Trophoblast cell (in vitro differentiated cells and primary cell): ENCODE measurements around the gene APC.

Experiments
- DNase-seq, 2 donors: peaks; one replicate each; pipeline ENCODE4 v3.0.0-alpha.2; 2016
- H2AFZ ChIP-seq: 2 replicates; pipeline ENCODE4 v1.6.1; 2013; ENCODE audit warnings: low read length, moderate library complexity, mild to moderate bottlenecking; ENCODE audit not compliant: insufficient read depth, poor library complexity
- H2AK5ac ChIP-seq: 2 replicates; pipeline ENCODE4 v1.6.1; 2013; ENCODE audit warnings: mild to moderate bottlenecking, low read length
- H2BK120ac ChIP-seq: 2 replicates; pipeline ENCODE4 v1.6.1; 2013; ENCODE audit warnings: low read length, mild to moderate bottlenecking, moderate library complexity; ENCODE audit not compliant: insufficient read depth, poor library complexity
- H2BK12ac ChIP-seq: 2 replicates; pipeline ENCODE4 v1.6.1; 2013; ENCODE audit warnings: mild to moderate bottlenecking, low read length, moderate library complexity
- H2BK5ac ChIP-seq: 2 replicates; pipeline ENCODE4 v1.6.1; 2013; ENCODE audit warnings: low read length, low read depth, moderate library complexity, mild to moderate bottlenecking; ENCODE audit not compliant: poor library complexity
- H3K14ac ChIP-seq: 2 replicates; pipeline ENCODE4 v1.6.1; 2013; ENCODE audit warnings: mild to moderate bottlenecking, low read length
- H3K18ac ChIP-seq: 2 replicates; pipeline ENCODE4 v1.6.1; 2013; ENCODE audit warnings: mild to moderate bottlenecking, low read length
- H3K23ac ChIP-seq: 2 replicates; pipeline ENCODE4 v1.6.1; 2013; ENCODE audit warnings: low read length
- H3K27ac ChIP-seq: 2 replicates; pipeline ENCODE4 v1.5.1; 2013; ENCODE audit warnings: low read depth, mild to moderate bottlenecking, inconsistent platforms, low read length, moderate library complexity
- H3K27me3 ChIP-seq: 2 replicates; pipeline ENCODE4 v1.6.1; 2013; ENCODE audit warnings: inconsistent platforms, mild to moderate bottlenecking, low read length, moderate library complexity; ENCODE audit not compliant: insufficient read depth
- H3K36me3 ChIP-seq, 2 experiments: 1 replicate in 1 of 2; 2 replicates in 1 of 2; pipeline ENCODE4 v1.6.1; 2013; ENCODE audit warnings: low read length in 2 of 2, mild to moderate bottlenecking in 2 of 2, moderate library complexity in 1 of 2; ENCODE audit not compliant: insufficient read depth in 2 of 2, control insufficient read depth in 1 of 2
- H3K4ac ChIP-seq: 2 replicates; pipeline ENCODE4 v1.6.1; 2013; ENCODE audit warnings: low read depth, mild to moderate bottlenecking, low read length, moderate library complexity
- H3K4me1 ChIP-seq, 2 experiments: 1 replicate in 1 of 2; 2 replicates in 1 of 2; pipeline ENCODE4 v1.6.1; 2013; ENCODE audit warnings: low read length in 2 of 2, mild to moderate bottlenecking in 2 of 2, moderate library complexity in 1 of 2; ENCODE audit not compliant: insufficient read depth in 2 of 2, control insufficient read depth in 1 of 2
- H3K4me2 ChIP-seq: 2 replicates; pipeline ENCODE4 v1.6.1; 2013; ENCODE audit warnings: inconsistent platforms, mild to moderate bottlenecking, low read length, moderate library complexity
- H3K4me3 ChIP-seq: 2 replicates; pipeline ENCODE4 v1.5.1; 2013; ENCODE audit warnings: mild to moderate bottlenecking, low read depth, low read length, inconsistent platforms
- H3K79me1 ChIP-seq: one replicate; pipeline ENCODE4 v1.6.1; 2013; ENCODE audit warnings: low read length
- H3K79me2 ChIP-seq: 2 replicates; pipeline ENCODE4 v1.6.1; 2013; ENCODE audit warnings: low read length, mild to moderate bottlenecking; ENCODE audit not compliant: control insufficient read depth, insufficient read depth, poor library complexity
- H3K9ac ChIP-seq: 2 replicates; pipeline ENCODE4 v1.6.1; 2013; ENCODE audit warnings: mild to moderate bottlenecking, low read length
- H3K9me3 ChIP-seq: 2 replicates; pipeline ENCODE4 v1.6.1; 2013; ENCODE audit warnings: low read depth, mild to moderate bottlenecking, control low read depth, inconsistent platforms, low read length; ENCODE audit not compliant: insufficient read depth
- H4K12ac ChIP-seq: 2 replicates; pipeline ENCODE4 v1.6.1; 2013; ENCODE audit warnings: low read depth, mild to moderate bottlenecking, low read length, moderate library complexity
- H4K8ac ChIP-seq: 2 replicates; pipeline ENCODE4 v1.6.1; 2013; ENCODE audit warnings: low read depth, mild to moderate bottlenecking, low read length, moderate library complexity
- H4K91ac ChIP-seq: one replicate; pipeline ENCODE4 v1.6.1; 2013; ENCODE audit warnings: low read depth, mild to moderate bottlenecking, low read length, moderate library complexity
- WGBS: extraction: QIAGEN DNeasy Blood & Tissue Kit; methylation state at CpG from one replicate; pipeline ENCODE4 v1.1.7; 2013; ENCODE audit warnings: missing lambda C conversion rate; ENCODE audit not compliant: insufficient read length, insufficient coverage; ENCODE audit errors: extremely low coverage; 5-methylcytosine and 5-hydroxymethylcytosine counted together

Gene APC

DNA sequence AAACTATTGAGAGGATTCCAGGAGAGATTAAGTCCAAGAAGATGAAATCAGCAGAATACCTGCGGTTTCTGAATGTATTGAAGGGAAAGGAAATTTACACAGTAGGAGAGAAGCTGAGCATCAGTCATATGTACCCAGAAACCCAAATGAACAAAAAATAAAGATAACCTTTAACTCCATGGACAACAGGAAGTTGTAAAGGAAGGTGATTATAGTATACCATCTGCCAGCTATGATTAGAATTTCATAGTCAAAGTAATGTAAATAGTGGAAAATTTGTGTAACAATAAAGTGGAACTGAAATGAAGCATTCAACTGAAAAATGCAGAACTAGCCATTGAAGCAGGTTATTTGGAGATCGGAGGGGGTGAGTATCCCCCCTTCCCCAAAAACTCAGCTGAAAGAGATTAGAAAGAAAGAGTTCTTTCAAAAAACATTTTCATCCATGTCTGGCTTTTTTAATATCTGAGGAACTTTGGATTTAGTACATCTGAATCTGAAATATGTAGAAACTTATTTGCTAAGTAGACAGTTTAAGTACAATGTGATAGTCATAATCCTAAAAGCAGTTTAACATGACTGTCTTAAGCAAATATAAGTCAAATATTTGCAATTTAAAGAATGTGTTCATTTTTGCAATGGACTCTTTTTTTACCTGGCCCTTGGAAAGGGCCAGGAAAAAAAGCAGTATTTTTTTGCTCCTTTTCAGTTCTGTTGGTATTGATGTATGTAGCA is 58.4 kb downstream of the APC start:
- Histone ChIP-seq H3K27me3 (no peaks in the 10 kb centered on the region), H3K9ac (no peak overlapping the region), H2AFZ (no peak overlapping the region), H2BK12ac (no peak overlapping the region), H4K8ac (no peak overlapping the region), H4K91ac (no peak overlapping the region), H2AK5ac (no peak overlapping the region), H3K14ac (no peak overlapping the region), H2BK5ac (no peak overlapping the region), H3K9me3 (no peaks in the 10 kb centered on the region), H3K23ac (no peak overlapping the region), H3K36me3 (peaks cover 6% of the 10 kb centered on the region in 2 experiments), H3K27ac (no peak overlapping the region), H3K4me2 (no peak overlapping the region), H3K79me2 (no peaks in the 10 kb centered on the region), H3K18ac (no peak overlapping the region), H2BK120ac (no peak overlapping the region), H3K79me1 (no peaks in the 10 kb centered on the region), H3K4me3 (no peak overlapping the region), H3K4me1 (no peaks in the 10 kb centered on the region), H4K12ac (no peak overlapping the region), H3K4ac (no peak overlapping the region)
- no peak for DNase-seq
- no CpG with 5 or more reads among the region's 2 CpGs for WGBS

DNA sequence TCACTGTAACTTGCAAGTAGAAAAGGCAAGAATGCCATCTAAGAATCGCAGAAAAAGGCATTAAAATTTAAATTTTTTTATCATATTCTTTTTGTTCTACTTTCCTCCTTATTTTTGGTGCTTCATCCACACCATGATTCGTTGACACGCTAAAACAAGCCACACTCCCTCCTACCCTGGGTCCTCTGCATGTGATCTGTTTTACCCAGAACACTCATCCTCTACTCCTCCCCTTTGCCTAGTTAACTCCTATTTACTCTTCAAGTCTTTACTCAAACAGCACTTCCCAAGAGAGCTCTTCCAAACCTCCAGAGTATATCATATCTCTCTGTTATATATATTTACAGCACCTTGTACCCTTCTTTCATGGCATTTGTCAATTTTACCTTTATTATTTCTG is 62.0 kb downstream of the APC start:
- H3K18ac ChIP-seq, result no peak overlapping the region
- no peak overlapping the region for H3K4me2 ChIP-seq
- H3K79me1 ChIP-seq, result no peaks in the 10 kb centered on the region
- no peaks in the 10 kb centered on the region for H3K27me3 ChIP-seq
- H3K14ac ChIP-seq, result no peak overlapping the region
- no peak overlapping the region for H2BK120ac ChIP-seq
- H3K79me2 ChIP-seq, result no peaks in the 10 kb centered on the region
- H4K91ac ChIP-seq, result no peak overlapping the region
- no peaks in the 10 kb centered on the region for H3K4me1 ChIP-seq
- H3K4me3 ChIP-seq, result no peak overlapping the region
- no peak overlapping the region for H3K23ac ChIP-seq
- no peak for DNase-seq
- H4K12ac ChIP-seq, result no peak overlapping the region
- H2AFZ ChIP-seq, result no peak overlapping the region
- H3K4ac ChIP-seq, result no peak overlapping the region
- H2AK5ac ChIP-seq, result no peak overlapping the region
- no peak overlapping the region for H3K9ac ChIP-seq
- no peaks in the 10 kb centered on the region for H3K9me3 ChIP-seq
- WGBS, result no CpG with 5 or more reads among the region's 3 CpGs
- H4K8ac ChIP-seq, result no peak overlapping the region
- no peak overlapping the region for H3K27ac ChIP-seq
- no peaks in the 10 kb centered on the region for H3K36me3 ChIP-seq
- no peak overlapping the region for H2BK5ac ChIP-seq
- H2BK12ac ChIP-seq, result no peak overlapping the region

DNA sequence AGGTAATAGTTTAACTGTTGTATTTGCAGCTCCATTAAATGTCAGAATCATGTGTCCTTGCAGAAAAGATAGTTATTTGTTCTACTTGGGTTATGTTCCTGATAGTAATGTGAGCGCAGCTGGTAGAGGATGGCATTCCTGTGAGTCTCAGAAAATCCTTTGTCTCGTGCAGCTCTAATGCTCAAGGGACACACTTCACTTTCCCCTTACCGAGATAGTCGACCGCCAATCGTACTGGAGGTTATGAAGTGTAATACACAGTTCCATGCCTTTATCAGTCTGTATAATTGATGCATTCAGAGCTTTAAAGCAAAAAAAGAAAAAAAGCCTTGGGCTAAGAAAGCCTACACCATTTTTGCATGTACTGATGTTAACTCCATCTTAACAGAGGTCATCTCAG is 63.2 kb downstream of the APC start:
- no peak overlapping the region for H2BK12ac ChIP-seq
- no peak overlapping the region for H3K14ac ChIP-seq
- H3K4ac ChIP-seq, result no peak overlapping the region
- H3K27ac ChIP-seq, result no peak overlapping the region
- H3K18ac ChIP-seq, result no peak overlapping the region
- no peaks in the 10 kb centered on the region for H3K79me2 ChIP-seq
- H2BK120ac ChIP-seq, result no peak overlapping the region
- H2AK5ac ChIP-seq, result no peak overlapping the region
- H4K12ac ChIP-seq, result no peak overlapping the region
- H3K79me1 ChIP-seq, result no peaks in the 10 kb centered on the region
- WGBS, result no CpG with 5 or more reads among the region's 6 CpGs
- no peak overlapping the region for H3K9ac ChIP-seq
- no peak overlapping the region for H3K23ac ChIP-seq
- peaks cover 0 to under 1% of the 10 kb centered on the region in 2 experiments for H3K36me3 ChIP-seq
- H3K27me3 ChIP-seq, result no peaks in the 10 kb centered on the region
- H2BK5ac ChIP-seq, result no peak overlapping the region
- DNase-seq, result no peak
- no peaks in the 10 kb centered on the region for H3K4me1 ChIP-seq
- no peaks in the 10 kb centered on the region for H3K9me3 ChIP-seq
- H2AFZ ChIP-seq, result no peak overlapping the region
- H3K4me3 ChIP-seq, result no peak overlapping the region
- no peak overlapping the region for H3K4me2 ChIP-seq
- no peak overlapping the region for H4K8ac ChIP-seq
- no peak overlapping the region for H4K91ac ChIP-seq

DNA sequence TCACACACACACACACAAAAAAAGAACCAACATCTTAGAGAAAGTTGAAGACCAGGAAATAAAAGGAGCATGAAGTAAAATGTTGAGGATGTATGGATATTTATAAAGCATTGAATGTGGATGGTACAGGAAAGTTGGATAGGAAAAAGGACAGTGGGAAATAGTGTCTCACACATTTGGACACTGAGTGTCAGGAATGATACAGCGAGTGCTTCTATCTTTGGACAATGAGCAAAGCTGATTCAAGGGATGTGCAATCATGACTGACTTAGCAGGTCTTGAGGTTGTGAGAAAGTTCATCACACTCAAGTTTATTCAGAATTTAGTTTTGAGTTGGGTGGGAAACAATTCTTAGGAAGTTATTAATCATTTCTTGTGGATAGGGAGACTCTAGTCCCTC is 73.3 kb downstream of the APC start:
- Histone ChIP-seq H2AFZ (no peak overlapping the region), H3K18ac (no peak overlapping the region), H3K4me2 (no peak overlapping the region), H4K8ac (no peak overlapping the region), H3K4ac (no peak overlapping the region), H2BK5ac (no peak overlapping the region), H3K79me1 (no peaks in the 10 kb centered on the region), H4K12ac (no peak overlapping the region), H2AK5ac (no peak overlapping the region), H3K14ac (no peak overlapping the region), H2BK12ac (no peak overlapping the region), H3K9ac (no peak overlapping the region), H3K36me3 (peaks cover 1 to 6% of the 10 kb centered on the region in 2 experiments), H3K23ac (no peak overlapping the region), H3K27me3 (no peaks in the 10 kb centered on the region), H3K27ac (no peak overlapping the region), H3K79me2 (no peaks in the 10 kb centered on the region), H3K4me1 (no peaks in the 10 kb centered on the region), H3K4me3 (no peak overlapping the region), H2BK120ac (no peak overlapping the region), H3K9me3 (no peaks in the 10 kb centered on the region), H4K91ac (no peak overlapping the region)
- no peak for DNase-seq
- WGBS, result no CpG with 5 or more reads among the region's 1 CpG
